ENCODE measurements around the gene MTMR2. TPM values are rescaled to one million over a fixed set of nuclear protein-coding genes. Genes with fewer than 3 reads are reported as not detected.
"Not testable (repeated sequence)": the region's sequence is repeated elsewhere in the genome, so short reads cannot be mapped to it uniquely, and the experiment has no call there.

Gene MTMR2
- total RNA-seq, 2 donors from 2014 or later: 15.6 to 22.0 TPM

DNA sequence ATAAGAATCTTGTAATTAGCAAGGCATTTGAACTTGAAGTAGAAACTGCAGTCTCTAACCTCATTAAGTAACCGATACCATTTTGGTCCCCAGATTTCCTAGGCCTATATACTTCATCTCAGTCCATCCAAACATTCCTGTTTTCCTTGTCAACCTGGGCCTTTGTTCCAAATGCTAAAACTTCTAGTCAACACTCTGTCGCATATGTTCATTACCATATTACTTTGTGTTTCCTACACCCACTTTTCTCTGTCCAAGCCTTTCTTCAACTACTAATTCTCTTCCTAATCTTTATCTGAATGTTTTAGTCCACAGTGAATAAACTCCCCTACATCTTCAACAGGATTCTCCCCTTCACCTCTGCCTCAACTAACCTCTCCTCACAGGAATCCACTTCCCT lies 31.4 kb downstream of the MTMR2 start:
- DNase-seq (no peak), ATAC-seq (no peak)
- intact Hi-C loops (cut with DNase I): no loop called here

DNA sequence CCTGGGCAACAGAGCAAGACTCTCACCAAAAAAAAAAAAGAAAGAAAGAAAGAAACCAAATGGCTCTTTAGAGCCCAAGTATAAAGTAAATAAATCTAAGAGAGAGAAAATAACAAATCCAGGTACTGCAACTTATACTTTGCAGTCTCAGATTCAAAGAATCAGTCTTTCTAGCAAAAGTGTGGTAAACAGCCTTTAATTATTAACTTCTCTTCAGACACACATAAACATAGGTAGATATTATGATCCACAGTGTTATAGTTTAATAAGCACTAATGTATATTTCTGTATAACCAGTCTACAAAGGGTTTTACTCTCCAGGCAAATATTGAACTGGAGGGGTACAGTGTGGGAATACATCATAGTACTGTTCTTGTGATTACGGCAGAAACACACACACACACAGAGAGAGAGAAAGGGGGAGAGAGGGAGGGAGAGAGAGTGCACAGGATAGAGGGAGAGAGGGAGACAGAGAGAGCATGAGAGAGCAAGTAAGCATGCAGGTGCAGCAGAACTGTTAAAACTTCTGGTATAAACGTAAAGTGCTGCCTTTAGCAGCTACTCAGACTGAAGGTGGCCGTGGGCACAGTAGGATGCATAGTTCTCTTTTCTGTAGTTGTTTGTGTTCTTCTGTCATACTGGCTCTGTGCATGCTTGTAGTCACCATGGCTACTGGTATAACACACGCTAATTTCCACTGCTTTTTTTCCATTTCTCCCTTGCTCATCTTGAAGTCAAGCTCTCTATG lies 32.3 kb downstream of the MTMR2 start:
- peak in 1 of 2 donors; percentile 44 for ATAC-seq
- intact Hi-C loops (cut with DNase I): no loop called here
- no peak for DNase-seq

DNA sequence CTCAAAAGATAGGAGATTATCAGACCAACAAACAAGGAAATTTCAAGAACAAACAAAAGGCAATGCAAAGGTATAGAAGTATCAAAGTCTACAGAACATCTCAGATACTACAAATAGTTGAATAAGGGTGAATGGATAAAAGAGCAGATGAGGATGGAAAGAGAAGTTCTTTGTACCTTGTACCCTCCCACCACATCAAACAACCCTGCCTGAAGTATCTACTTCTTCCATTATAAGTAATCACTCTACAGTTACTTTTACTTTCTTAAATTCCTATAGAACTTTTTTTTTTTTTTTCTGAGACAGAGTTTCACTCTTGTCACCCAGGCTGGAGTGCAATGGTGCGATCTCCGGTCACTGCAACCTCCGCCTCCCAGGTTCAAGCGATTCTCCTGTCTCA lies 35.1 kb downstream of the MTMR2 start:
- intact Hi-C loops (cut with DNase I): no loop called here
- DNase-seq (no peak), ATAC-seq (no peak)

DNA sequence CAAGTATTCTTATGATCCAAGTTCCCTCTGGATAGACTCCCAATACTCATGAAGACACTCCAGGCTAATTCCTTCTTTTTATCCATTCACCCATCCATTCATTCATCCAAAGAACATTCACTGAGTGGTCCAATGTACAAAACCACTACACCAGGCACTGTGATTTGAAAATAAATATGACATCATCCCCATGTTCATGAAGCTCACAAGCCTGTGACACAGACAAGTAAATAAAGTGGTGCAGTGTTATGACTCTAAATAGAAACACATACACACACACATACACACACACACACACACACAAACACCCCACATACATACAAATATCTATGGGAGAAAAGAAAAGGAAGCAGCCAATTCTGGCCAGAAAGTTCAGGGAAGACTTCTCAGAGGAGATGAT lies 35.5 kb downstream of the MTMR2 start:
- peak in 1 of 2 donors; percentile 55 for ATAC-seq
- no peak for DNase-seq
- intact Hi-C loops (cut with DNase I): no loop called here

DNA sequence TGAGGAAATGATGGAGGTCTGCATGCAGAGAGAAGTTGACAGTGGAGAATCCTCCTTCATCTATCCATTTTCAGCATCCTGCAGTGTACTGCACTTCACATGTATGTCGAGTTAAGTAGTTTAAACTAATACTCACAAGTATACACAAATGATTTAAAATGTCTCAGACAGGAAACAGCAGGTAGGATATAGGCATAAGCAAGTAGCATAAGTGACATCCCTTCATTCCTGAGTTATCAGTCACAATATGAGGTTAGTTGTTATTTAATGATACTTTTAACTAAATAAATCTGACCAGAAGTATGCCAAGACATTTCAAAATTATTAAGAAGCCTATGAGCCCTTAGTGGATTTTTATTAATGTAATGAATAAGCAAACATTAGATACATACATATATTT lies 37.4 kb downstream of the MTMR2 start:
- ATAC-seq (no peak), DNase-seq (no peak)
- intact Hi-C loops (cut with DNase I): no loop called here

DNA sequence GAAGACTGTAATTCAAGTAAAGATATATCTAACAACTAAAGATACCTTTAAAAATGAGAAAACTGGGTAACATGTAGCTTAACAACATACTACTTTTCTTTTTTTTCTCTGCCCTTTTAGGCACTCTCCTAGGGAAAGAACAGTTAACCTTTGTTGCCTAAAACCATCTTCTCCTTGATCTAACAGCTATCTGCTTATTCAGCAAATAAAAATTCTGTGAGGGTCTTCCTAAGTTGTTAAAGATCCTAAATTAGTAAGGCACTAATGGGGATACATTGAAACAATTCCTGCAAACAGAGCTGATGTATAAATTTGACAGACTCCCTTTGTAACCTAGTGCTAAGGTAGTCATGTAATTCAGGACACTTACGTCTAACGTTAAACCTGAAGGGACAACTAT lies 39.1 kb downstream of the MTMR2 start:
- ATAC-seq (no peak), DNase-seq (no peak)
- intact Hi-C loops (cut with DNase I): no loop called here

DNA sequence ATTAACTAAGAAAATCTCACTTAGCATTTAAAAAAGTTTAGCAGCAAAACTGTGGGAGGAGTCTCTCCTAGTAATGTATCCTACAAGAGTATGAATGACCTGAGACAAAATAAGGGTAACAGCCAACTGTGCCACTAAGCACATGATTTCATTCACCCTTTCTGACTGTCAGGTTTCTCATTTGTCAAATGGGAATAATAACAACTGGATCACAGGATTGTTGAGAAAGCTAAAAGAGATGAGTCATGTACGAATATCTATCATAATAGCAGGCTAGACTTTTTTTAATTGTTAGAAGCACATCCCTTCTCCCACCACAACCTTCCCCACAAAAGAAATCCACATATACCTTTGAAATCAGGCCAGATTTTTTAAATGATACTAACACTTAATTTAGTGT lies 39.5 kb downstream of the MTMR2 start:
- intact Hi-C loops (cut with DNase I): no loop called here
- DNase-seq (no peak), ATAC-seq (peak in 1 of 2 donors; percentile 18)

DNA sequence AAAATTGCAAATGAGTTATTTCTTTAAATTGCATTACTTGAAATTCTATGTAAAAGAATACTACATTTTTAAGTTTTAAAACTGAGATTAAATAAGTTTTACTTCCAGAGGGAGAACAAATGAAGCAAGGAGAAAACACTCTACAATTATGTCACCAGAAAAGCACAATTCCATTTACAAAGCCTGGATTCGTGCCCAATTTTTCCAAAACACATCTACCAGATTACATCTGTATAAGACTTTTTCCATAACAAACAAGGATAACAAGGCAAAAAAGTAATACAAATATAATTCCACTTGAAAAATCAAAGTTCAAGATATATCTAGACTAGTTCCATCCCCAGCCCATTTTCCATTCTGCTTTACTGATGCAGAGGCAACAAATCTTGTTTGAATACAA lies 40.5 kb downstream of the MTMR2 start:
- DNase-seq (no peak), ATAC-seq (no peak)
- intact Hi-C loops (cut with DNase I): no loop called here

DNA sequence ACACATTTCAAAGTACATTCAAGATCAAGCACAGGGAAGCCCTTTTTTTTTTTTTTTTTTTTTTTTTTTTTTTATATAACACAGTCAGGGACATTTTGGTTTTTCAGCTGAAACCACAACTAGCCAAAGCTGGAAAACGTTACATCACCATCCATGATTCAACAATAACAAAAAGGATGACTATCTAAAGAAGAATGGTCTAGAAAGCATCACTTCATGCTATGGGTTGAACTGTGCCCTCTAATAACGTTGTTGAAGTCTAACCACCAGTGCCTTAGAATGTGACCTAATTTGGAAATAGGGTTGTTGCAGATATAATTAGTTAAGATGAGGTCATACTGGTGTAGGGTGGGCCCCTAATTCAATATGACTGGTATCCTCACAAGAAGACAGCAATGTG lies 46.6 kb downstream of the MTMR2 start:
- ATAC-seq (peak in 1 of 2 donors; percentile 52), DNase-seq (no peak)
- intact Hi-C loops (cut with DNase I): no loop called here

DNA sequence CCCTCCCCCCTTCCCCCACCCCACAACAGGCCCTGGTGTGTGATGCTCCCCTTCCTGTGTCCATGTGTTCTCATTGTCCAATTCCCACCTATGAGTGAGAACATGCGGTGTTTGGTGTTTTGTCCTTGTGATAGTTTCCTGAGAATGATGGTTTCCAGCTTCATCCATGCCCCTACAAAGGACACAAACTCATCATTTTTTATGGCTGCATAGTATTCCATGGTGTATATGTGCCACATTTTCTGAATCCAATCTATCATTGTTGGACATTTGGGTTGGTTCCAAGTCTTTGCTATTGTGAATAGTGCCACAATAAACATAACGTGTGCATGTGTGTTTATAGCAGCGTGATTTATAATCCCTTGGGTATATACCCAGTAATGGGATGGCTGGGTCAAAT lies 53.0 kb downstream of the MTMR2 start:
- intact Hi-C loops (cut with DNase I): not testable (repeated sequence)

DNA sequence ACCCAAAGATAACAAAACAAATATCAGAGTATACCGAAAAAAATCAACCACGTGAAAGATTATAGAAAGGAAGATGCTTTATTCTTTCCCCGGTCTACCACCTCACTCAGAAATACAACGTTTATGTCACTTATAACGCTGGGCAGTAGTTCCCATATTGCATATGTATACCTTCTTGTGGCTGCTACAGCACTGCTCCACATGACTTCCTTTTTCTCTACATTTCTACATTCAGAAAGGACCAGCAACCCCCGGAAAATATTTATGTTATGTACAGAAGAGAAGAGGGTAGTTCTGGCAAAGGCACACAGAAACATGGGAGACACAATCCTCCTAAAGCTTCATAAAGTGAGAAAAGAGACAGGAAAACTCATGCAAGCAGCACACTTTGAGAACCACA lies 56.8 kb downstream of the MTMR2 start:
- ATAC-seq (no peak), DNase-seq (no peak)
- intact Hi-C loops (cut with DNase I): no loop called here

More for the DNA sequence above, 53.0 kb downstream of the MTMR2 start:
- not testable (repeated sequence) for DNase-seq, ATAC-seq

DNA sequence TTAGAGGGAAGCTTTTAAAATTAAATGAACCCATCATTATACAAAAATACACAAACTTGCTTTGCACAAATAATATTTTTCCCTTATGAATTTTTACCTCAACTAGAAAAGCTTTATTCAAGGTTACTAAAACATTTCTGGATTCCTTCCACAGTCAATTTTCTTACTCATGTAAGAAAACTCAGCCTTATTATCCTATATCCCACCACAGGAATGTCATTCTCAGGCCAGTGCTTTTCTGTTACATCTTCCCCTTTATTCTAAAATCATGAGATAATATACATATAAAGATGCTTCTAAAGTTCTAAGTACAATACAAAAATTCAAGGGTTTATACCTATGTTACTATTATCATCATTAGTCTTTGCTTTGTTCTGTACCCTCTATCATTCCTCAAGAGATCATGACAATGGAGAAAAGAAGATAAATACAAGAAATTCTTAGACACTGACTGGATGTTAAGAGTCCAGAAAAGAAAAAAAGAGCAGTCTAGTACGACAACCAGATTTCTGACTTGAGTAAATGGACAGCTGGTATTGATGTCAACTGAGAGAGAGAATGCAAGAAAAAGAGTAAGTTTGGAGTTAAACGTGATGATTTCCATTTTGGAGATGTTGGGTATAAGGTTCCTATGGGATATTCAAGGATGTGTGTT lies 60.3 kb downstream of the MTMR2 start:
- ATAC-seq (no peak), DNase-seq (no peak)
- intact Hi-C loops (cut with DNase I): no loop called here

DNA sequence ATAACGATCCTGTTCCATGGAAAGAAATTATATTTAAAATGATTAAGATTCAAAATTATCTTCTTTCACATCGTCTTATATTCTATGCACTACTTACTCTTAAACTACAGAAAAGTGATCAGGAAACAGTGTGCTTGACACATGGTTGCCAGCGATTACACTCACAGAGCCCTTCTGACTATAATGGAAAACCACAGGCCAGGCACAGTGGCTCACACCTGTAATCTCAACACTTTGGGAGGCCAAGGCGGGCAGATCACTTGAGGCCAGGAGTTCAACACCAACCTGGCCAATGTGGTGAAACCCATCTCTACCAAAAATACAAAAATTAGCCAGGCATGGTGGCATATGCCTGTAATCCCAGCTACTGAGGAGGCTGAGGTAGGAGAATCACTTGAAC lies 63.9 kb downstream of the MTMR2 start:
- DNase-seq; intact Hi-C loops (cut with DNase I); ATAC-seq: not testable (repeated sequence)

DNA sequence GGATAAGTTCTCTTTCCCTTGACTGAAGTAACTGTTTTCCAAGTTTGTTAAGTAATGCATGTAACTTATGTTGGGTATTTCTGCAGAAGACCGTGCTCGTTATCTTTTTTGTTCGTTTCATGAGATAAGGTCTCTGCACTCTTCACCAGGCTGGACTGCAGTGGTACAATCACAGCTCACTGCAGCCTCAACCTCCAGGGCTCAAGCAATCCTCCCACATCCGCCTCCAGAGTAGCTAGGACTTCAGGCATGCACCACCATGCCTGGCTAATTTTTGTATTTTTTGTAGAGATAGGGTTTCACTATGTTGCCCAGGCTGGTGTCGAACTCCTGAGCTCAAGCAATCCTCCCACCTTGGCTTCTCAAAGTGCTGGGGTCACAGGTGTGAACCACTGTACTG lies 69.5 kb downstream of the MTMR2 start:
- DNase-seq; intact Hi-C loops (cut with DNase I); ATAC-seq: not testable (repeated sequence)

DNA sequence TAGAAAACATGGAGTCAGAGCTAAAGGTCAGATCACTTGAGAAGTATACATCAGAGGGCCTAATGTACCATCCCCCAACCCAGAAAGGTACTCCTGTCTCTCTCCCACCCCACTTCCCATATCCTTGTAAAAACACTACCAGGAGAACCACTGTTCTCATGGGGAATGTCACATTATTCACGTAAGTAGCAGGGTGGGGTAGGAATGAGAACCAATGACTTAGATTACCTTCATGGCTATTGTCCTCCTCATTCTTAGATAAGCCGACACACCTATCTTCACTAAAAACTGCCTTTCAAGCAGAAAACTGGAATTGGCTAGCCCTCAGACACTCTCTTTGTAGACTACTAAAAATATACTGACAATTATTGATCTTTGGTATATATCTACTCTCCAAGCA lies 70.0 kb downstream of the MTMR2 start:
- intact Hi-C loops (cut with DNase I): no loop called here
- no peak for DNase-seq

DNA sequence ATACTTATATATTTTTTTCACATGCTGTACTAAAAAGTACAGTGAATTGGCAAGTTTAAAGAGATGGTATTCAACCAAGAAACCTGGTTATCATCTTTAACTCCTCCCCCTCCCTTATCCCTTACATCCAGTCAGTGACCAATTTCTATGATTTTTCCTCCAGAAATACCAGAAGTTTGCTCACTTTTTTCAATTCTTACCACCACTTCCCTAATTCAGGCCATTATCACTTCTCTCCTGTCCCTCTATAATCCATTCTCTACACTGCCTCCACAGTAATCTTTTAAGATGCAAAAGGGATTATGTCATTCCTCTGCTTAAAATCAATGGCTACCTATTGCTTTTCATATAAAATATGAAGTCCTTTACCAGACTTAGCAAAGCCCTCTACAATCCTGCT lies 70.8 kb downstream of the MTMR2 start:
- ATAC-seq (no peak), DNase-seq (no peak)
- intact Hi-C loops (cut with DNase I): no loop called here

More for the DNA sequence above, 70.0 kb downstream of the MTMR2 start:
- no peak for ATAC-seq

DNA sequence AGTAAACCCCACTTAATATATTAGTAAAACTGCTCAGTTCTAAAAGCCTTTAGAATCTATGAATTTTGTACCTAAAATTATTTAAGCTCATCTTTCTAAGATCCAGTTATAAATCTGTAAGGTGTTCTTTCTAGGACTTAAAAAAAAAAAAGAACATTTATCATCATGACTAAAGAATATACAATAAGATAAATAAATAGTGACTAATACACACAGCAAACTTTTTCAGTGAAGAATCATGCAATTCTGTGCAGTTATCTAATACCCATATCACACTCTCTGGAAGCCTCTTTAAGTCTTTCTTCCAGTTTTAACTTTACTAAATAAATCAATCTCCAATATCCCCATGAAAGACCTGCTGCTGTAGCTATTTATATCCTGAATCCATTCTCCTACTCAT lies 73.8 kb downstream of the MTMR2 start:
- intact Hi-C loops (cut with DNase I): no loop called here
- ATAC-seq (no peak), DNase-seq (no peak)

DNA sequence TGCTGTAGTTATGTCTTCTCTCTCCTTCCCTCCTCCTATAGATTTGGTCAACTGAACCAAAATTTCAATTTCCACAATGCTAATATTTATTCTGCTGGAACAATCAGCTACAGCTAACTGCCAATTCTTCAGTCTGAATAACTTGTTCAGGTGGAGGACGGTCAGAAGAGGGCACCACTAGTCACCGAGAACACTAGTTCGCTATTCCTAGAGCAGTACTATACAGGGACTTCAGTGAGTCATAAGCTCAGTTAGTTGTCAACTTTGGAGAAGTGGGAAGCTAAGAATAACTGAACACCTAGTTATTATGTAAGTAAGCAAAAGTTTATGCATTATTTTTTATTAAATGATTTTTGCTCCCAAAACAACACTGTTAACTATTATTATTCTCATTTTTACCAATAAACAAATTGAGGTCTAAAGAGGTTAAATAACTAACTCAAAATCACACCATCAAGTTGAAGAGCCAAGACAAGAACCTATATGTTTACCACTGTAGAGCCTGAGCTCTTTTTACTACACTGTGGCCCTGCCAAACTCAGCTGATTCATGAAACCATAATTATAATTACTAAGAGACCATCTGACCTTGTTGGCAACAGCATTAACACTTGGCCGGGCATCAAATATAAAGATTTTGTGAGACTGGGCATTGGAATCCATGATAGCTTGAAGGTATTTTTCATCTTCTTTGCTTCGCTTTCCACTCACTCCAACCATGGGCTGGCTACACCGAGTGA lies 74.7 kb downstream of the MTMR2 start:
- DNase-seq (peak; percentile 38), ATAC-seq (peak; percentile 93 to 96)
- intact Hi-C loops (cut with DNase I): loop anchor here in 1 of 2 donors (5.0 kb wide), 2 partner anchors 203 to 493 kb away; partner anchors contain the start of gene MAML2

DNA sequence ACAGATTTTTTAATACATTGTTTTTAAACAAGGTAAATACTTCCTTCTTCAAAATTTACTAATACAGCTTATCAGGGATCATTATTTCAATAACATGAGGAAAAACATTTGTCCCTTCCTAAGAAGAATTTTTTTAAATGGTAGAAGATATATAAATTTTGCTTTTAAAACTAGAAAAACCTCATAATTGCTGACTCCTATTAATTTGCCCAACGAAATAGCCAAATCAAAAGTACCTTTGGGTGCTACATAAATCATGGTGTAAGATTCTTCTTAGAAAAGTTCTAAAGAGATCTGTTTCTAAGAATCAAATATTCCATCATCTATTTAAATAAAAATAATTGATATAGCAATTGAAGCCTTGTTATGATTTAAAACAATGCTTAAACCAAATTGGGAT lies 78.7 kb downstream of the MTMR2 start:
- no peak for ATAC-seq
- no peak for DNase-seq
- intact Hi-C loops (cut with DNase I): loop anchor here in 1 of 2 donors (5.0 kb wide), 2 partner anchors 207 to 497 kb away; partner anchors contain the start of gene MAML2
